H1 (cell line): ENCODE measurements around the gene AMELY. TPM values are rescaled to one million over a fixed set of nuclear protein-coding genes. Genes with fewer than 3 reads are reported as not detected.

ENCODE experiments used
- CTCF ChIA-PET: fragments of 300-600 bp; sonication (Branson Sonifier 250); formaldehyde crosslinking; loops from one replicate; lab custom pipeline; 2021; ENCODE audit not compliant: partially characterized antibody; lab: Charles Lee
- POLR2A ChIA-PET: fragments of 300-600 bp; sonication (Branson Sonifier 250); formaldehyde crosslinking; loops from one replicate; lab custom pipeline; 2021; ENCODE audit warnings: inconsistent platforms; ENCODE audit not compliant: partially characterized antibody; lab: Charles Lee
- DNase-seq, 2 experiments: peaks; one replicate each; pipeline versions ENCODE4 v3.0.0 to v3.0.0-alpha.2; 2010 to 2022; ENCODE audit warnings: low spot score in 2 of 2, low read depth in 1 of 2, mixed read lengths in 1 of 2
- FAIRE-seq: peaks from 2 replicates; lab custom pipeline; 2011; peaks lifted over from hg19 to GRCh38; lab: Jason Lieb, UNC
- H2AFZ ChIP-seq: 2 replicates; pipeline ENCODE4 v1.8.1; 2012; ENCODE audit warnings: low read length, inconsistent platforms
- H2AK5ac ChIP-seq: 2 replicates; pipeline ENCODE4 v1.6.1; 2013; ENCODE audit warnings: low read depth, low read length
- H2BK120ac ChIP-seq: replicated peaks from 2 replicates; pipeline ENCODE3; 2013; ENCODE audit warnings: low read depth, low read length, inconsistent platforms
- H2BK12ac ChIP-seq: 2 replicates; pipeline ENCODE4 v1.6.1; 2013; ENCODE audit warnings: low read depth, low read length
- H2BK15ac ChIP-seq: 2 replicates; pipeline ENCODE4 v1.6.1; 2013; ENCODE audit warnings: low read length
- H2BK20ac ChIP-seq: 2 replicates; pipeline ENCODE4 v1.6.1; 2013; ENCODE audit warnings: low read length
- H2BK5ac ChIP-seq: 2 replicates; pipeline ENCODE4 v1.6.1; 2013; ENCODE audit warnings: low read depth, low read length
- H3K14ac ChIP-seq: 2 replicates; pipeline ENCODE4 v1.6.1; 2013; ENCODE audit warnings: inconsistent platforms; ENCODE audit not compliant: insufficient read length
- H3K18ac ChIP-seq: 2 replicates; pipeline ENCODE4 v1.6.1; 2013; ENCODE audit warnings: low read length; ENCODE audit errors: extremely low read depth
- H3K23ac ChIP-seq: 2 replicates; pipeline ENCODE4 v1.6.1; 2013; ENCODE audit warnings: inconsistent platforms; ENCODE audit not compliant: insufficient read length
- H3K23me2 ChIP-seq: 2 replicates; pipeline ENCODE4 v1.6.1; 2013; ENCODE audit warnings: low read depth, low read length
- H3K27ac ChIP-seq: 2 replicates; pipeline ENCODE4 v1.6.1; 2011; ENCODE audit warnings: low read depth, low read length, inconsistent platforms
- H3K27me3 ChIP-seq, 4 experiments: replicated peaks in 1 of 4; 1 replicate in 1 of 4; 2 replicates in 3 of 4; pipeline versions ENCODE4 v1.6.1 to v1.8.1; 2011 to 2013; ENCODE audit warnings: low read length in 3 of 4, mild to moderate bottlenecking in 3 of 4, inconsistent platforms in 2 of 4, mixed read lengths in 2 of 4, moderate library complexity in 1 of 4; ENCODE audit not compliant: control insufficient read depth in 3 of 4, insufficient read depth in 3 of 4; ENCODE audit errors: extremely low read depth in 1 of 4
- H3K36me3 ChIP-seq, 4 experiments: 2 replicates each; pipeline versions ENCODE4 v1.6.1 to v1.8.1; 2011 to 2013; ENCODE audit warnings: mild to moderate bottlenecking in 4 of 4, low read length in 3 of 4, moderate library complexity in 2 of 4, control low read depth in 1 of 4, inconsistent platforms in 1 of 4; ENCODE audit not compliant: insufficient read depth in 4 of 4, control insufficient read depth in 2 of 4
- H3K4ac ChIP-seq: replicated peaks from 2 replicates; pipeline ENCODE3; 2013; ENCODE audit warnings: low read length, low read depth, mixed read lengths, inconsistent platforms; ENCODE audit not compliant: insufficient read length
- H3K4me1 ChIP-seq, 4 experiments: replicated peaks in 1 of 4; 1 replicate in 1 of 4; 2 replicates in 3 of 4; pipeline versions ENCODE4 v1.6.1 to v1.8.1; 2011 to 2013; ENCODE audit warnings: low read length in 3 of 4, inconsistent platforms in 2 of 4, mixed read lengths in 1 of 4; ENCODE audit not compliant: insufficient read depth in 4 of 4, control insufficient read depth in 3 of 4
- H3K4me2 ChIP-seq, 2 experiments: 2 replicates each; pipeline versions ENCODE4 v1.6.1 to v1.8.1; 2011 to 2013; ENCODE audit warnings: low read depth in 2 of 2, low read length in 2 of 2, control low read depth in 1 of 2, inconsistent platforms in 1 of 2, mild to moderate bottlenecking in 1 of 2; ENCODE audit not compliant: insufficient read depth in 1 of 2
- H3K4me3 ChIP-seq, 4 experiments: fragments of 200-600, 300-600 bp in 1 of 4; sonication (generic), shearing (Covaris generic), sonication (Bioruptor Twin) in 1 of 4; 2 replicates each; pipeline versions ENCODE4 v1.5.1 to v1.8.1; 2011 to 2016; ENCODE audit warnings: low read length in 4 of 4, low read depth in 3 of 4, control low read depth in 2 of 4, inconsistent platforms in 2 of 4, mild to moderate bottlenecking in 2 of 4, mixed read lengths in 1 of 4, moderate library complexity in 1 of 4; ENCODE audit not compliant: insufficient read depth in 2 of 4; ENCODE audit errors: extremely low read depth in 1 of 4
- H3K56ac ChIP-seq: replicated peaks from 2 replicates; pipeline ENCODE3; 2013; ENCODE audit warnings: low read depth, mild to moderate bottlenecking, mixed read lengths, low read length, inconsistent platforms; ENCODE audit not compliant: insufficient read length
- H3K79me1 ChIP-seq: 2 replicates; pipeline ENCODE4 v1.6.1; 2013; ENCODE audit warnings: low read depth, low read length, control low read depth
- H3K79me2 ChIP-seq, 2 experiments: 2 replicates each; pipeline versions ENCODE4 v1.6.1 to v1.8.1; 2012 to 2013; ENCODE audit warnings: low read length in 2 of 2, mild to moderate bottlenecking in 2 of 2, inconsistent platforms in 1 of 2; ENCODE audit not compliant: insufficient read depth in 2 of 2, control insufficient read depth in 1 of 2
- H3K9ac ChIP-seq, 4 experiments: replicated peaks in 1 of 4; 1 replicate in 1 of 4; 2 replicates in 3 of 4; pipeline versions ENCODE4 v1.6.1 to v1.8.1; 2011 to 2013; ENCODE audit warnings: low read depth in 3 of 4, low read length in 3 of 4, control low read depth in 2 of 4, mild to moderate bottlenecking in 2 of 4, moderate library complexity in 2 of 4, inconsistent platforms in 1 of 4; ENCODE audit errors: extremely low read depth in 1 of 4
- H3K9me3 ChIP-seq, 2 experiments: 2 replicates each; pipeline versions ENCODE4 v1.6.1 to v1.8.1; 2012 to 2013; ENCODE audit warnings: mild to moderate bottlenecking in 2 of 2, moderate library complexity in 2 of 2, control low read depth in 1 of 2, inconsistent platforms in 1 of 2, low read depth in 1 of 2, low read length in 1 of 2, mixed read lengths in 1 of 2; ENCODE audit not compliant: insufficient read depth in 2 of 2
- H4K20me1 ChIP-seq, 2 experiments: replicated peaks in 1 of 2; 2 replicates each; pipeline versions ENCODE3 to v1.8.1; 2011 to 2013; ENCODE audit warnings: inconsistent platforms in 2 of 2, low read length in 2 of 2, mild to moderate bottlenecking in 1 of 2; ENCODE audit not compliant: insufficient read depth in 2 of 2, control insufficient read depth in 1 of 2
- H4K5ac ChIP-seq: 2 replicates; pipeline ENCODE4 v1.6.1; 2013; ENCODE audit warnings: low read length, low read depth, mixed read lengths, inconsistent platforms; ENCODE audit not compliant: insufficient read length
- H4K8ac ChIP-seq: 2 replicates; pipeline ENCODE4 v1.8.0; 2013; ENCODE audit warnings: mild to moderate bottlenecking, moderate library complexity, low read length, inconsistent platforms; ENCODE audit not compliant: insufficient read depth; ENCODE audit errors: extremely low read depth
- H4K91ac ChIP-seq: replicated peaks from 2 replicates; pipeline ENCODE3; 2013; ENCODE audit warnings: low read length, mixed read lengths, inconsistent platforms; ENCODE audit not compliant: insufficient read length
- ASH2L ChIP-seq: fragments of 200-600, 300-600 bp; sonication (generic); IDR thresholded peaks from one replicate; pipeline ENCODE4 v1.7.1; 2017; ENCODE audit warnings: low read length
- RAD21 ChIP-seq, 2 experiments: IDR thresholded peaks in 1 of 2; conservative IDR thresholded peaks in 1 of 2; 2 replicates each; pipeline ENCODE4 v1.6.1; 2011; ENCODE audit warnings: low read depth in 2 of 2, low read length in 2 of 2, improper control_type of control experiment in 1 of 2, inconsistent platforms in 1 of 2, mild to moderate bottlenecking in 1 of 2, moderate library complexity in 1 of 2
- RBBP5 ChIP-seq: IDR thresholded peaks from 2 replicates; pipeline ENCODE4 v1.7.1; 2012; ENCODE audit warnings: low read depth, mild to moderate bottlenecking, inconsistent platforms, low read length, moderate library complexity, borderline replicate concordance
- WGBS, 2 experiments: shearing (Covaris generic) in 1 of 2; methylation state at CpG; one replicate each; pipeline versions ENCODE4 v1.1.6 to v1.1.7; 2013 to 2015; ENCODE audit warnings: low lambda C conversion rate in 2 of 2, mixed read lengths in 2 of 2, inconsistent platforms in 1 of 2, low coverage in 1 of 2, missing lambda C conversion rate in 1 of 2; ENCODE audit not compliant: insufficient replicate concordance in 2 of 2, insufficient coverage in 1 of 2, insufficient read length in 1 of 2; ENCODE audit errors: extremely low coverage in 1 of 2, missing lambda C conversion rate in 1 of 2; 5-methylcytosine and 5-hydroxymethylcytosine counted together
- long read RNA-seq, 2 experiments: library from RNA in 1 of 2; library from capped mRNA in 1 of 2; stranded (forward); transcript quantifications; one replicate each; pipeline ENCODE4 v2.0.0, GENCODE V29; 2021; ENCODE audit warnings: inconsistent platforms in 1 of 2
- polyA minus RNA-seq, 3 experiments: library from RNA; depleted of rRNA, polyadenylated mRNA; stranded (reverse); fragments of >200 nt; gene quantifications; 1 replicate in 2 of 3; 2 replicates in 1 of 3; pipeline ENCODE4 v1.2.3, GENCODE V29; 2011
- polyA plus RNA-seq, 7 experiments: library from polyadenylated mRNA; depleted of rRNA in 3 of 7; stranded (reverse) in 5 of 7; unstranded in 2 of 7; fragments of >200 nt in 5 of 7; fragments of 200-250 nt in 2 of 7; gene quantifications; 1 replicate in 5 of 7; 2 replicates in 1 of 7; 4 replicates in 1 of 7; pipeline versions ENCODE4 v1.2.1 to v1.2.3, GENCODE V29; 2011 to 2013; ENCODE audit warnings: missing spikeins in 2 of 7, mixed read lengths in 2 of 7
- total RNA-seq: library from RNA; stranded (reverse); fragmentation: NEBNext Ultra II Directional; extraction: Animal tissue kit (Norgen Biotek cat#: 25700); gene quantifications from 2 replicates; pipeline ENCODE4 v1.2.1, GENCODE V29; 2021

Gene AMELY
- total RNA-seq (not detected in 2 replicates), polyA plus RNA-seq (2011; rRNA removed) (0.09 TPM in 1 of 2 replicates, not detected in the other), polyA minus RNA-seq (2011; rRNA and poly(A)+ RNA removed) (not detected in 2 replicates)
- not detected for polyA plus RNA-seq (2011; cell fraction: cytosol; rRNA removed)
- 0.23 TPM for polyA plus RNA-seq (2011; cell fraction: nucleus; rRNA removed)
- not detected in 4 replicates for polyA plus RNA-seq (2012, experiment 1 of 2)
- polyA plus RNA-seq (2012, experiment 2 of 2): not detected
- polyA plus RNA-seq (2013, experiment 1 of 2): 0.12 TPM
- polyA plus RNA-seq (2013, experiment 2 of 2): 0.07 TPM
- not detected for polyA minus RNA-seq (2011; cell fraction: cytosol; rRNA and poly(A)+ RNA removed)
- polyA minus RNA-seq (2011; cell fraction: nucleus; rRNA and poly(A)+ RNA removed): not detected
- long read RNA-seq, experiment 1: 0 reads
- long read RNA-seq, experiment 2: 0 reads

GRCh38 chrY:6911253-6911881 lies at the start of gene AMELY:
Gene AMELY, minus strand, starts transcription at chrY:6911752. Its CDS starts 39,144 bp downstream, at chrY:6872608.
- no peak within 1 kb of the TSS for H2AFZ ChIP-seq
- no peak within 1 kb of the TSS for H3K23ac ChIP-seq
- peaks cover 0 to 3% of the 10 kb centered on the region in 2 experiments for H4K20me1 ChIP-seq
- peaks cover 0 to 3% (median 1%) of the 10 kb centered on the region in 4 experiments; a peak in 4 of 8 replicates for H3K36me3 ChIP-seq
- H3K4ac ChIP-seq: no peak within 1 kb of the TSS
- H3K23me2 ChIP-seq: peaks cover 2% of the 10 kb centered on the region; the same call in 1 of the 2 replicates
- H3K4me1 ChIP-seq: peaks cover 0 to 6% (median 4%) of the 10 kb centered on the region in 4 experiments; a peak in 3 of 7 replicates
- no CpG with 5 or more reads among the region's 52 CpGs for WGBS, 2 experiments
- peak within 1 kb of the TSS; percentile 76 to 82 for H3K4me2 ChIP-seq
- H2BK5ac ChIP-seq: no peak within 1 kb of the TSS
- TF ChIP-seq ASH2L: peak; percentile 53
- 0 out of 2 replicates have a peak, but pooled peaks have one; percentile 3 for TF ChIP-seq RBBP5
- no peak for TF ChIP-seq RAD21 (IDR thresholded peaks at IDR 0.05 in 1 of 2, conservative IDR thresholded peaks at IDR 0.05 in 1 of 2; ENCODE audit: low read depth in 2 of 2, low read length in 2 of 2)
- H4K91ac ChIP-seq: peak within 1 kb of the TSS; percentile 27
- H3K79me1 ChIP-seq: no peaks in the 10 kb centered on the region
- no peak within 1 kb of the TSS for H2BK120ac ChIP-seq
- H3K4me3 ChIP-seq: peak within 1 kb of the TSS; percentile 59 to 83 (median 66)
- CTCF ChIA-PET: interaction anchor here (1.1 kb wide), 1 partner anchor 36 kb away, joined by 4 read pairs; no protein-coding TSS in a partner anchor
- H3K14ac ChIP-seq: no peak within 1 kb of the TSS
- H2AK5ac ChIP-seq: no peak within 1 kb of the TSS
- H3K56ac ChIP-seq: peak within 1 kb of the TSS; percentile 30
- H3K9me3 ChIP-seq: no peaks in the 10 kb centered on the region
- H2BK20ac ChIP-seq: no peak within 1 kb of the TSS
- peak within 1 kb of the TSS; percentile 13 for H3K18ac ChIP-seq
- no peak within 1 kb of the TSS for H4K5ac ChIP-seq
- H2BK12ac ChIP-seq: 0 out of 2 replicates have a peak within 1 kb of the TSS, but pooled peaks have one; percentile 17
- peaks cover 0 to 32% of the 10 kb centered on the region in 2 experiments; a peak in 2 of 4 replicates for H3K79me2 ChIP-seq
- POLR2A ChIA-PET: interaction anchor here (1.4 to 5.1 kb wide), 2 partner anchors 9 to 13 kb away, joined by 3 to 31 read pairs; no protein-coding TSS in a partner anchor
- peak within 1 kb of the TSS in 3 of 4 experiments; percentile 69 to 82 (median 71); a peak in 6 of 7 replicates for H3K9ac ChIP-seq
- H3K27ac ChIP-seq: no peak within 1 kb of the TSS; the same call in 1 of the 2 replicates
- FAIRE-seq (no peak), DNase-seq (peak in 1 of 2 experiments; percentile 62)
- peak within 1 kb of the TSS; percentile 89 for H4K8ac ChIP-seq
- no peaks in the 10 kb centered on the region for H3K27me3 ChIP-seq
- H2BK15ac ChIP-seq: no peak within 1 kb of the TSS
